Tibial nerve (tissue), 4 donors: Measurements from ENCODE around the gene TTLL13. TPM values are rescaled to one million over a fixed set of nuclear protein-coding genes. Genes with fewer than 3 reads are reported as not detected.

Source experiments
- DNase-seq, 2 donors: peaks; one replicate each; pipeline ENCODE4 v3.0.0-alpha.2; 2019; ENCODE audit warnings: low spot score in 2 of 2
- H3K27ac ChIP-seq, 4 donors: fragments of 200-600 bp; sonication (generic) in 3 of 4; one replicate each; pipeline ENCODE4 v1.5.1; 2017 to 2019; ENCODE audit warnings: mild to moderate bottlenecking in 1 of 4
- H3K27me3 ChIP-seq, 2 donors: fragments of 200-600 bp; sonication (generic) in 1 of 2; one replicate each; pipeline versions ENCODE4 v1.5.1 to v1.6.0; 2017 to 2019
- H3K36me3 ChIP-seq, 3 donors: fragments of 200-600 bp; sonication (generic); one replicate each; pipeline ENCODE4 v1.5.1; 2018 to 2019
- H3K4me1 ChIP-seq, 4 donors: fragments of 200-600 bp; sonication (generic) in 3 of 4; one replicate each; pipeline ENCODE4 v1.5.1; 2017 to 2019
- H3K4me3 ChIP-seq, 4 donors: fragments of 200-600 bp; sonication (generic) in 3 of 4; one replicate each; pipeline ENCODE4 v1.5.1; 2017 to 2019; ENCODE audit warnings: mild to moderate bottlenecking in 1 of 4, moderate library complexity in 1 of 4
- H3K9me3 ChIP-seq, 4 donors: fragments of 200-600 bp; sonication (generic) in 3 of 4; one replicate each; pipeline ENCODE4 v1.5.1; 2017 to 2019
- EP300 ChIP-seq, 2 donors: sonication (generic); formaldehyde crosslinking; IDR thresholded peaks; one replicate each; pipeline ENCODE4 v1.6.1; 2017; ENCODE audit warnings: antibody characterized with exemption in 2 of 2, mild to moderate bottlenecking in 1 of 2
- POLR2A ChIP-seq, 2 donors: fragments of 450-650 bp; IDR thresholded peaks; one replicate each; pipeline ENCODE4 v1.6.1; 2017; ENCODE audit warnings: antibody characterized with exemption in 2 of 2, mild to moderate bottlenecking in 2 of 2, moderate library complexity in 2 of 2
- WGBS, 2 donors: methylation state at CpG; one replicate each; pipeline ENCODE4 v1.1.5; 2018; 5-methylcytosine and 5-hydroxymethylcytosine counted together
- total RNA-seq, 4 donors: library from RNA; depleted of rRNA; stranded (reverse); fragments of >200 nt; gene quantifications; one replicate each; pipeline ENCODE4 v1.1.0, GENCODE V29; 2016
- TF ChIP-seq, protein P1 (sequence below), 5 experiments: fragments of 200-600 bp in 3 of 5; fragments of 450-650 bp in 2 of 5; sonication (generic) in 3 of 5; IDR thresholded peaks; one replicate each; pipeline ENCODE4 v1.5.1; 2016 to 2019; ENCODE audit warnings: antibody characterized with exemption in 5 of 5, mild to moderate bottlenecking in 3 of 5, moderate library complexity in 2 of 5

The TTLL13 gene
- total RNA-seq, 4 donors from 2014 or later: 0.60 TPM; not detected in 3

DNA sequence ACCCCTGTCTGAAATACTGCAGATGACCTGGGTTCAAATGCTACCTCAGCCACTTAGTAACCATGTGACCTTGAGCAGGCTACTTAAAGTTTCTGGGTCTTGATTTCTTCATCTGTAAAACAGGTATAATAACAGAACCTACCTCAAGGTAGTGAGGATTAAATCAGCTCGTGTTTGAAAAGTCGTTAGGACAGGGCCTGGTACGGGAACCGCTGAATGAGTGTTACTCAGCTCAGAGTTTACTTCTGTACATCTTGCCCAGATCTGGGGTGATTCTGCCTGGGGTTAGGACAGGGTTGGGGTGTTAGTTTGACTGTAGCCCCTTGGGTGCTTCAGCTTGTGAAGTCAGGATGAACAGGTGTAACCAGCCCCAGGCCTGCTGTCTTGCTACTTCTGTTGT is 46.4 kb upstream of the TTLL13 start:
- no peak for TF ChIP-seq POLR2A (IDR thresholded peaks at IDR 0.05)
- TF ChIP-seq, protein P1, sequence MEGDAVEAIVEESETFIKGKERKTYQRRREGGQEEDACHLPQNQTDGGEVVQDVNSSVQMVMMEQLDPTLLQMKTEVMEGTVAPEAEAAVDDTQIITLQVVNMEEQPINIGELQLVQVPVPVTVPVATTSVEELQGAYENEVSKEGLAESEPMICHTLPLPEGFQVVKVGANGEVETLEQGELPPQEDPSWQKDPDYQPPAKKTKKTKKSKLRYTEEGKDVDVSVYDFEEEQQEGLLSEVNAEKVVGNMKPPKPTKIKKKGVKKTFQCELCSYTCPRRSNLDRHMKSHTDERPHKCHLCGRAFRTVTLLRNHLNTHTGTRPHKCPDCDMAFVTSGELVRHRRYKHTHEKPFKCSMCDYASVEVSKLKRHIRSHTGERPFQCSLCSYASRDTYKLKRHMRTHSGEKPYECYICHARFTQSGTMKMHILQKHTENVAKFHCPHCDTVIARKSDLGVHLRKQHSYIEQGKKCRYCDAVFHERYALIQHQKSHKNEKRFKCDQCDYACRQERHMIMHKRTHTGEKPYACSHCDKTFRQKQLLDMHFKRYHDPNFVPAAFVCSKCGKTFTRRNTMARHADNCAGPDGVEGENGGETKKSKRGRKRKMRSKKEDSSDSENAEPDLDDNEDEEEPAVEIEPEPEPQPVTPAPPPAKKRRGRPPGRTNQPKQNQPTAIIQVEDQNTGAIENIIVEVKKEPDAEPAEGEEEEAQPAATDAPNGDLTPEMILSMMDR (IDR thresholded peaks at IDR 0.05): no peak
- no peak for TF ChIP-seq EP300 (IDR thresholded peaks at IDR 0.05)
- no peaks in the 10 kb centered on the region for H3K9me3 ChIP-seq
- H3K4me3 ChIP-seq: peak overlapping the region in 1 of 4 donors; percentile 92
- H3K27ac ChIP-seq: peak overlapping the region in 3 of 4 donors; percentile 16 to 88 (median 87)
- H3K4me1 ChIP-seq: peaks cover 0 to 79% (median 44%) of the 10 kb centered on the region in 4 donors
- WGBS, 2 donors: 75 to 84% methylated on average over 4 of the region's 4 CpGs
- H3K27me3 ChIP-seq: no peaks in the 10 kb centered on the region
- H3K36me3 ChIP-seq: peaks cover 0 to 21% (median 0%) of the 10 kb centered on the region in 3 donors
- no peak for DNase-seq

DNA sequence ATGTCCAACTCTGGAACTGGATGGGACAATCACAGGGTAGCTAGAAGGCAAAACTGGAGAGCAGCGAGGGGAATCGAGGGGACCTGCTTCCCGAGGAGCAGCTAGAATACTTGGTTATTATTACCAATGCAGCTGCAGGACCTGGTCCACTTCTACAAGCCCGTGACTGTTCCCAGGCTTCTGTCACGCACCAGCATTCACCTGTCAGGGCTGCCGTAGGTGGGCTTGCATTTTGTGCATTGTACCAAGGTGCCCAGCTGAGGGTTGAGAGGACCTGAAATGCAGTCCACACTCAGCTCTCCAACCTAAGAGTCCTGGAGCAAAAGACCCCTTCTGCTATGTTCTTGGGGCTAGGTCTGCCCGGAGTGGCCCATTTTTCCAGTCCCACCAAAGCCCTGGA is 45.9 kb upstream of the TTLL13 start:
- Histone ChIP-seq H3K4me1 (peaks cover 0 to 74% (median 44%) of the 10 kb centered on the region in 4 donors), H3K9me3 (no peaks in the 10 kb centered on the region), H3K27me3 (no peaks in the 10 kb centered on the region), H3K4me3 (peak overlapping the region in 1 of 4 donors; percentile 0), H3K36me3 (peaks cover 0 to 21% (median 0%) of the 10 kb centered on the region in 3 donors), H3K27ac (peak overlapping the region; percentile 16 to 88 (median 62))
- no peak for DNase-seq
- 85 to 90% methylated on average over 7 of the region's 7 CpGs for WGBS, 2 donors
- TF ChIP-seq POLR2A (IDR thresholded peaks at IDR 0.05): no peak
- TF ChIP-seq EP300 (IDR thresholded peaks at IDR 0.05): no peak
- TF ChIP-seq, protein P1 (IDR thresholded peaks at IDR 0.05): no peak

DNA sequence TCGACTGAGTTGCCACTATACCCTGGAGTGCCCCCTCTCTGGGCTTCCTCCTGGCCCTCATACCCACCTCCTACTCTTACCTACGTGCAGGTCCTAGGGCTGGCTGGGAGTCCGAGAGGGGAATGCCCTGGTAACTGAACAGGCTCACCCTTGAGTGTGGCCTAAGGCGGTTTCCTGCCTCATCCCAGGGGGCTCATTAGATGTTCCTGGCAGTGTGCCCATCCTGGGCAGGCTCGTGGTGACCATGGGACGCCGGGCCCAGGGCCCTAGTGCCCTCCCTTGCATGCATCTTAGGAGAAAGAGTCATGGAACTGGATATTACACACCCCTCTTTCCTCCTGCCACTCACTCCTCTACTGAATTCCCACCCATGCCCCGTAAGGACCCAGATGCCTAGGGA is 45.4 kb upstream of the TTLL13 start:
- H3K27ac ChIP-seq: peak overlapping the region; percentile 16 to 88 (median 62)
- 40 to 43% methylated on average over 8 of the region's 8 CpGs for WGBS, 2 donors
- peak overlapping the region in 1 of 4 donors; percentile 0 for H3K4me3 ChIP-seq
- DNase-seq: no peak
- peaks cover 0 to 75% (median 44%) of the 10 kb centered on the region in 4 donors for H3K4me1 ChIP-seq
- H3K36me3 ChIP-seq: peaks cover 0 to 23% (median 0%) of the 10 kb centered on the region in 3 donors
- no peak for TF ChIP-seq POLR2A (IDR thresholded peaks at IDR 0.05)
- TF ChIP-seq EP300 (IDR thresholded peaks at IDR 0.05): peak in 1 of 2 donors; percentile 28
- TF ChIP-seq, protein P1 (IDR thresholded peaks at IDR 0.05): no peak
- no peaks in the 10 kb centered on the region for H3K9me3 ChIP-seq
- no peaks in the 10 kb centered on the region for H3K27me3 ChIP-seq

DNA sequence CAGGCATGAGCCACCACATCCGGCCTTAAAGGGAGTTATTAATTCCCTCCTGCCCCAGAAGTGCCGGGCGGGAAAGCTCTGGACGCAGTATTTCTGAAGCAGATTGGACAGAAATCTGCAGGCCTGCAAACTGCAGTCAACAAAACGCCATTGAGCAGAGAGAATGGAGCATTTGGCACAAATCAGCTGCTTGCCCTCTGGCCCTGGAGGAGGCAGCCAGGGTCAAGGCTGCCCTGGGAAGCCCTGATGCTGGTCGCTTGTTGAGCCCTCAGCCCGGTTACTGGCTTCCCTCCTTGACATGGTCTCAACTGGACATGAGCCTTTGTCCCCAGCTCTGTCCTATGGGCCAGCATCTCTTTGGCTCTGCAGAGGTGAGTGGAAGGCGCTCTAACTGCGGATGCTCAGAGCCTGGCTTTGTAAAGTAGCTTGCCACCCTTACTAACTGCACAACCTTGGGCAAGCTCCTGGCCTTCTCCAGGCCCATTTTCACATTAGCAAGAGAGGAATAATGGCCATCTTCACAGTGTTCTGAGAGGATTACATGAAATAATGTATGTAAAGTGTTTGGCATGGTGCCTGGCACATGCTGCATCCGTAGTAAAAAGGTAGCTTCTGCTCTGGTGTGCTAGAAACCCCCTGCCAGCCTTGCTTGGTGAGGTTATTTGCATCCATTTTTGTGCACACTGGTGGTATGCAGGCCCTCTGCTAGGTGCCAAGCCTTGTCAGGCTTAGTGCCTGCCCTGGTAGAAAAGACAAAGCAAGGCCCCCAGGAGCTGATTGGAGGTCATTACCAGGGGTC is 44.1 kb upstream of the TTLL13 start:
- 54 to 58% methylated on average over 6 to 9 of the region's 10 CpGs for WGBS, 2 donors
- H3K27me3 ChIP-seq: no peaks in the 10 kb centered on the region
- no peak overlapping the region for H3K4me3 ChIP-seq
- TF ChIP-seq EP300 (IDR thresholded peaks at IDR 0.05): peak in 1 of 2 donors; percentile 52
- no peak for TF ChIP-seq POLR2A (IDR thresholded peaks at IDR 0.05)
- no peaks in the 10 kb centered on the region for H3K9me3 ChIP-seq
- no peak for DNase-seq
- H3K27ac ChIP-seq: peak overlapping the region in 2 of 4 donors; percentile 36 to 87
- peaks cover 0 to 65% (median 44%) of the 10 kb centered on the region in 4 donors for H3K4me1 ChIP-seq
- H3K36me3 ChIP-seq: peaks cover 0 to 35% (median 0%) of the 10 kb centered on the region in 3 donors

DNA sequence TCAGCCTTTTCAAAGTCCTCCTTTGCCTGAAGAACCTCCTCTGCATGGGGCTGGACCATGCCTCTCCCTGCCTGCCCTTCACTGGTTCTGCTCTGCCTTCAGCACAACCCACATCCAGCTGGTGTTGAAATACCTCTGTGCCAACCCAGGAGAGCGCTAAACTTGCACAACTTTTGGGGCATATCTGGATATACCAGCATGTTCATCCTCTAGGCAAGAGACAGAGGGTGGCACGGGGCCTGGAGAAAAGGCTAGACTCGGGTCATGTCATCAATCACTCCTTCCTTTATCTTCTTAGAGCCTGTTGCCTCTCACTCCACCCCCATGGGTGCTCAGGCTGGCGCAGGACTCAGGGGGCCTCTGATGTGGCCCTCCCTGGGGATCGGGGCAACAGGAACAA is 43.5 kb upstream of the TTLL13 start:
- WGBS, 2 donors: 67 to 73% methylated on average over 5 of the region's 5 CpGs
- Histone ChIP-seq H3K27ac (peak overlapping the region in 2 of 4 donors; percentile 36 to 87), H3K4me1 (peaks cover 0 to 63% (median 42%) of the 10 kb centered on the region in 4 donors), H3K27me3 (no peaks in the 10 kb centered on the region), H3K4me3 (no peak overlapping the region), H3K9me3 (no peaks in the 10 kb centered on the region), H3K36me3 (peaks cover 0 to 36% (median 0%) of the 10 kb centered on the region in 3 donors)
- DNase-seq: no peak
- TF ChIP-seq, protein P1 (IDR thresholded peaks at IDR 0.05): no peak
- peak in 1 of 2 donors; percentile 28 for TF ChIP-seq EP300 (IDR thresholded peaks at IDR 0.05)
